SK-N-SH treated with all-trans-retinoic acid at 6 μM for 48 hours (cell line): ENCODE measurements around the gene UCK1.

ENCODE experiments used
- ATAC-seq: fragments of 200-7000 bp; cut with Tn5 transposase; 3 replicates; pipeline ENCODE4 v1.9.1; 2020; ENCODE audit warnings: mild to moderate bottlenecking, moderate library complexity
- ARNTL ChIP-seq: fragments of 450-650 bp; formaldehyde crosslinking; IDR thresholded peaks from 2 replicates; pipeline ENCODE4 v1.5.0; 2020; ENCODE audit warnings: low read depth, mild to moderate bottlenecking, moderate library complexity, borderline replicate concordance
- CSDC2 ChIP-seq: fragments of 250-450 bp; sonication (Bioruptor Pico); IDR thresholded peaks from 2 replicates; pipeline ENCODE4 v1.5.0; 2020; ENCODE audit warnings: mild to moderate bottlenecking, moderate library complexity
- ESRRG ChIP-seq: fragments of 250-450 bp; sonication (Bioruptor Pico); IDR thresholded peaks from 2 replicates; pipeline ENCODE4 v1.6.1; 2021; ENCODE audit warnings: mild to moderate bottlenecking
- GLIS3 ChIP-seq: fragments of 250-450 bp; sonication (Bioruptor Pico); IDR thresholded peaks from 2 replicates; pipeline ENCODE4 v1.5.0; 2020; ENCODE audit warnings: mild to moderate bottlenecking, moderate library complexity
- ISL1 ChIP-seq: fragments of 250-450 bp; sonication (Bioruptor Pico); IDR thresholded peaks from 2 replicates; pipeline ENCODE4 v2.1.2; 2022; ENCODE audit warnings: mild to moderate bottlenecking, moderate library complexity
- RARB ChIP-seq: fragments of 250-450 bp; sonication (Bioruptor Pico); IDR thresholded peaks from 2 replicates; pipeline ENCODE4 v1.8.0; 2021; ENCODE audit warnings: mild to moderate bottlenecking, moderate library complexity
- SNAI2 ChIP-seq: fragments of 250-450 bp; sonication (Bioruptor Pico); IDR thresholded peaks from 2 replicates; pipeline ENCODE4 v1.5.0; 2020; ENCODE audit warnings: mild to moderate bottlenecking, moderate library complexity
- TCF4 ChIP-seq: fragments of 250-450 bp; sonication (Bioruptor Pico); IDR thresholded peaks from 2 replicates; pipeline ENCODE4 v1.8.0; 2021; ENCODE audit warnings: mild to moderate bottlenecking, moderate library complexity, borderline replicate concordance
- TOX ChIP-seq: fragments of 250-450 bp; sonication (Bioruptor Pico); IDR thresholded peaks from 2 replicates; pipeline ENCODE4 v1.8.0; 2021; ENCODE audit warnings: mild to moderate bottlenecking, moderate library complexity, borderline replicate concordance
- ZC3H10 ChIP-seq: fragments of 250-450 bp; sonication (Bioruptor Pico); IDR thresholded peaks from 2 replicates; pipeline ENCODE4 v1.5.1; 2021; ENCODE audit warnings: mild to moderate bottlenecking, moderate library complexity
- ZFP30 ChIP-seq: fragments of 450-650 bp; formaldehyde crosslinking; IDR thresholded peaks from 2 replicates; pipeline ENCODE4 v1.5.0; 2022; ENCODE audit warnings: mild to moderate bottlenecking, moderate library complexity
- ZNF565 ChIP-seq: fragments of 450-650 bp; formaldehyde crosslinking; conservative IDR thresholded peaks from 2 replicates; pipeline ENCODE4 v1.5.0; 2020; ENCODE audit warnings: low read depth, mild to moderate bottlenecking, moderate library complexity
- ZNF70 ChIP-seq: fragments of 450-650 bp; formaldehyde crosslinking; IDR thresholded peaks from 2 replicates; pipeline ENCODE4 v1.5.0; 2020; ENCODE audit warnings: mild to moderate bottlenecking, moderate library complexity
- ZNF8 ChIP-seq: fragments of 450-650 bp; formaldehyde crosslinking; IDR thresholded peaks from 2 replicates; pipeline ENCODE4 v1.5.0; 2020; ENCODE audit warnings: mild to moderate bottlenecking, moderate library complexity
- TF ChIP-seq, protein P1 (sequence below): fragments of 250-450 bp; sonication (Bioruptor Pico); IDR thresholded peaks from 2 replicates; pipeline ENCODE4 v1.5.1; 2021; ENCODE audit warnings: mild to moderate bottlenecking, moderate library complexity
- TF ChIP-seq, protein P2 (sequence below): fragments of 250-450 bp; sonication (Bioruptor Pico); IDR thresholded peaks from 2 replicates; pipeline ENCODE4 v1.8.0; 2021; ENCODE audit warnings: low read depth, mild to moderate bottlenecking, moderate library complexity, borderline replicate concordance
- TF ChIP-seq, protein P3 (sequence below): fragments of 250-450 bp; sonication (Bioruptor Pico); IDR thresholded peaks from 2 replicates; pipeline ENCODE4 v1.5.1; 2020; ENCODE audit warnings: low read depth, mild to moderate bottlenecking, moderate library complexity
- TF ChIP-seq, protein P4 (sequence below): fragments of 250-450 bp; sonication (Bioruptor Pico); IDR thresholded peaks from 2 replicates; pipeline ENCODE4 v1.5.0; 2020; ENCODE audit warnings: mild to moderate bottlenecking, moderate library complexity

Gene UCK1

DNA sequence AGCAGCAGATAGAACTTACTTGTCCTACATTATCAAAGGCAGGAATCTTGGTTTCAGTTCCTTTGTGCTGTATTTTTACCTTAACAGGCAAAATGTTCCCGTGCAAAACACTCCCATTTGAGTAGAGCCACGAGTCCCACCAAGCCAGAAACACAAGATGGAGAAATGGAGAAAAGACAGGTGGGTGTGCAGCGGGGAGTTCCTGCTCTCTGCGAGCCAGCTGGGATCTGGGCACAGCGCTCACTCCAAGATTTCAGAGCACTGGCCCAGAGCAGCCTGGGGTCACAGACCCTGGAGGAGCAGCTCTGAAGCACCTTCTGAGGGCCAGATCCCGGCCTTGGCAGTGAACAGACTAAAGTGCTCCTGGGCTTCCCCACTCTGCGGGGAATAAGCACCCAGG is 2.9 kb downstream of the UCK1 start:
- ATAC-seq, result no peak
- TF ChIP-seq ISL1 (CRISPR knock-in tag) (no peak), RARB (no peak), SNAI2 (CRISPR knock-in tag) (no peak), ARNTL (CRISPR knock-in tag) (no peak), ZNF8 (no peak), ZNF565 (CRISPR knock-in tag) (no peak), ESRRG (no peak), GLIS3 (CRISPR knock-in tag) (no peak), ZC3H10 (CRISPR knock-in tag) (no peak), TOX (CRISPR knock-in tag) (no peak), CSDC2 (no peak), TCF4 (CRISPR knock-in tag) (no peak)
- TF ChIP-seq, protein P1, sequence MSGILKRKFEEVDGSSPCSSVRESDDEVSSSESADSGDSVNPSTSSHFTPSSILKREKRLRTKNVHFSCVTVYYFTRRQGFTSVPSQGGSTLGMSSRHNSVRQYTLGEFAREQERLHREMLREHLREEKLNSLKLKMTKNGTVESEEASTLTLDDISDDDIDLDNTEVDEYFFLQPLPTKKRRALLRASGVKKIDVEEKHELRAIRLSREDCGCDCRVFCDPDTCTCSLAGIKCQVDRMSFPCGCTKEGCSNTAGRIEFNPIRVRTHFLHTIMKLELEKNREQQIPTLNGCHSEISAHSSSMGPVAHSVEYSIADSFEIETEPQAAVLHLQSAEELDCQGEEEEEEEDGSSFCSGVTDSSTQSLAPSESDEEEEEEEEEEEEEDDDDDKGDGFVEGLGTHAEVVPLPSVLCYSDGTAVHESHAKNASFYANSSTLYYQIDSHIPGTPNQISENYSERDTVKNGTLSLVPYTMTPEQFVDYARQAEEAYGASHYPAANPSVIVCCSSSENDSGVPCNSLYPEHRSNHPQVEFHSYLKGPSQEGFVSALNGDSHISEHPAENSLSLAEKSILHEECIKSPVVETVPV, result no peak
- TF ChIP-seq, protein P2, sequence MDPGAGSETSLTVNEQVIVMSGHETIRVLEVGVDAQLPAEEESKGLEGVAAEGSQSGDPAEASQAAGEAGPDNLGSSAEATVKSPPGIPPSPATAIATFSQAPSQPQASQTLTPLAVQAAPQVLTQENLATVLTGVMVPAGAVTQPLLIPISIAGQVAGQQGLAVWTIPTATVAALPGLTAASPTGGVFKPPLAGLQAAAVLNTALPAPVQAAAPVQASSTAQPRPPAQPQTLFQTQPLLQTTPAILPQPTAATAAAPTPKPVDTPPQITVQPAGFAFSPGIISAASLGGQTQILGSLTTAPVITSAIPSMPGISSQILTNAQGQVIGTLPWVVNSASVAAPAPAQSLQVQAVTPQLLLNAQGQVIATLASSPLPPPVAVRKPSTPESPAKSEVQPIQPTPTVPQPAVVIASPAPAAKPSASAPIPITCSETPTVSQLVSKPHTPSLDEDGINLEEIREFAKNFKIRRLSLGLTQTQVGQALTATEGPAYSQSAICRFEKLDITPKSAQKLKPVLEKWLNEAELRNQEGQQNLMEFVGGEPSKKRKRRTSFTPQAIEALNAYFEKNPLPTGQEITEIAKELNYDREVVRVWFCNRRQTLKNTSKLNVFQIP (CRISPR knock-in tag), result no peak
- TF ChIP-seq, protein P3, sequence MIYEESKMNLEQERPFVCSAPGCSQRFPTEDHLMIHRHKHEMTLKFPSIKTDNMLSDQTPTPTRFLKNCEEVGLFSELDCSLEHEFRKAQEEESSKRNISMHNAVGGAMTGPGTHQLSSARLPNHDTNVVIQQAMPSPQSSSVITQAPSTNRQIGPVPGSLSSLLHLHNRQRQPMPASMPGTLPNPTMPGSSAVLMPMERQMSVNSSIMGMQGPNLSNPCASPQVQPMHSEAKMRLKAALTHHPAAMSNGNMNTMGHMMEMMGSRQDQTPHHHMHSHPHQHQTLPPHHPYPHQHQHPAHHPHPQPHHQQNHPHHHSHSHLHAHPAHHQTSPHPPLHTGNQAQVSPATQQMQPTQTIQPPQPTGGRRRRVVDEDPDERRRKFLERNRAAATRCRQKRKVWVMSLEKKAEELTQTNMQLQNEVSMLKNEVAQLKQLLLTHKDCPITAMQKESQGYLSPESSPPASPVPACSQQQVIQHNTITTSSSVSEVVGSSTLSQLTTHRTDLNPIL (CRISPR knock-in tag), result no peak
- TF ChIP-seq, protein P4, sequence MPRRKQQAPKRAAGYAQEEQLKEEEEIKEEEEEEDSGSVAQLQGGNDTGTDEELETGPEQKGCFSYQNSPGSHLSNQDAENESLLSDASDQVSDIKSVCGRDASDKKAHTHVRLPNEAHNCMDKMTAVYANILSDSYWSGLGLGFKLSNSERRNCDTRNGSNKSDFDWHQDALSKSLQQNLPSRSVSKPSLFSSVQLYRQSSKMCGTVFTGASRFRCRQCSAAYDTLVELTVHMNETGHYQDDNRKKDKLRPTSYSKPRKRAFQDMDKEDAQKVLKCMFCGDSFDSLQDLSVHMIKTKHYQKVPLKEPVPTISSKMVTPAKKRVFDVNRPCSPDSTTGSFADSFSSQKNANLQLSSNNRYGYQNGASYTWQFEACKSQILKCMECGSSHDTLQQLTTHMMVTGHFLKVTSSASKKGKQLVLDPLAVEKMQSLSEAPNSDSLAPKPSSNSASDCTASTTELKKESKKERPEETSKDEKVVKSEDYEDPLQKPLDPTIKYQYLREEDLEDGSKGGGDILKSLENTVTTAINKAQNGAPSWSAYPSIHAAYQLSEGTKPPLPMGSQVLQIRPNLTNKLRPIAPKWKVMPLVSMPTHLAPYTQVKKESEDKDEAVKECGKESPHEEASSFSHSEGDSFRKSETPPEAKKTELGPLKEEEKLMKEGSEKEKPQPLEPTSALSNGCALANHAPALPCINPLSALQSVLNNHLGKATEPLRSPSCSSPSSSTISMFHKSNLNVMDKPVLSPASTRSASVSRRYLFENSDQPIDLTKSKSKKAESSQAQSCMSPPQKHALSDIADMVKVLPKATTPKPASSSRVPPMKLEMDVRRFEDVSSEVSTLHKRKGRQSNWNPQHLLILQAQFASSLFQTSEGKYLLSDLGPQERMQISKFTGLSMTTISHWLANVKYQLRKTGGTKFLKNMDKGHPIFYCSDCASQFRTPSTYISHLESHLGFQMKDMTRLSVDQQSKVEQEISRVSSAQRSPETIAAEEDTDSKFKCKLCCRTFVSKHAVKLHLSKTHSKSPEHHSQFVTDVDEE (CRISPR knock-in tag), result no peak

DNA sequence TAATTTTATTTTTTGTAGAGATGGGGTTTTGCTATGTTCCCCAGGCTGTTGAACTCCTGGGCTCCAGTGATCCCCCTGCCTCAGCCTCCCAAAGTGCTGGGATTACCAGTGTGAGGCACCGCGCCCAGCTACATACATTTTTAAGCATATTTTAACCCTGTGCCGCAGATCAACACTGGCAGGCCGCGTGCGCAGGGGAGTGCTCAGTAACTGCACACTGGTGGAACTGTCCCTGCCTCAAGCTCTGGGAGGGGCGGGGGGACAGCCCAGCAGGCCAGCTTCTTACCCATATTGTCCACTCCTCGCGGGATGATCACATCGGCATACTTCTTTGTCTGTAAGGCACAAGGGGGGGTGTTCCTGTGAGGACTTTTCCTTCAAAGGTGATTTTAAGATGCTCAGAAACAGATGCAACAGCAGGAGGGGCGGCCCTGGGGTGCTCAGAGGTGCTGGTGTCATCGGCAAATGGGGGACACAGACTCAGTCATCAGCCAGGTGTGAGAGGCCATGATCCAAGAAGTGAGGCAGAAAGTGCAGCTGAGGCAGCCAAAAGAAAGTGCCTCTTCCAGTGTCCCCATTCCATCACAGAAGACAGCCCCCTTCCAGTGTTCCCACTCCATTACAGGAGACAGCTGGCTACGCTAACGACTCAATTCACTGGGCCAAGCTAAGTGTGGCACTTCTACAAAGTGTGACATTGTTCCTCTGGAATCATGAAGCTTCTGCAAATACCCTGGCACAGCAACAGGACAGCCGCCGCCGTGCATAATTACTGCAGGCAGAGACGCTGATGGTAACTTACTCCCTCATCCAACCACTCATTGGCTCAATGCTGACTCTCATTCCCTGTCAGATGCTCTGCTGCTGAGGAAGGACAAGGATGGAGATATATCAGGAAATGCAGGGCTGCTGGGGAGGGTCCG is 5.2 kb downstream of the UCK1 start:
- no peak for ATAC-seq
- TF ChIP-seq ZNF70 (CRISPR knock-in tag), result no peak
- no peak for TF ChIP-seq ZNF565 (CRISPR knock-in tag)
- TF ChIP-seq ARNTL (CRISPR knock-in tag), result no peak
- TF ChIP-seq, protein P1, result no peak
- TF ChIP-seq, protein P4 (CRISPR knock-in tag), result no peak
- no peak for TF ChIP-seq ZFP30
- no peak for TF ChIP-seq TOX (CRISPR knock-in tag)
